Left cardiac atrium (tissue), 4 donors: ENCODE measurements around the gene LRRC47. TPM values are rescaled to one million over a fixed set of nuclear protein-coding genes. Genes with fewer than 3 reads are reported as not detected.

Experiments
- ATAC-seq, 2 donors: fragments of 200-7000 bp; cut with Tn5 transposase; one replicate each; pipeline ENCODE4 v1.9.1; 2020; ENCODE audit warnings: mild to moderate bottlenecking in 2 of 2, moderate library complexity in 2 of 2
- DNase-seq: peaks from one replicate; pipeline ENCODE4 v3.0.0-alpha.2; 2020
- intact Hi-C, 2 donors: fragments of 100-400 bp; cut with DNase I; formaldehyde crosslinking; loops; one replicate each; pipeline versions ENCODE4 v1.14.1 to v1.15.1; 2022 to 2023
- total RNA-seq, 2 donors: library from RNA; stranded (reverse); fragmentation: NEBNext Ultra II Directional; extraction: Animal tissue kit (Norgen Biotek cat#: 25700); gene quantifications; one replicate each; pipeline ENCODE4 v1.2.1, GENCODE V29; 2021
- donor health status: DM: no; HTN: yes; CAD: no.
- donor health status: DM: no; HTN: yes; CAD: no; lungs with severe emphysema.
- donor health status: DM: yes; HTN: yes; CAD: no.
- donor health status: Dilated cardiomyopathy.

The LRRC47 gene
- total RNA-seq, 2 donors from 2014 or later = 41.4 to 43.4 TPM

- ATAC-seq (no peak), DNase-seq (no peak)
- intact Hi-C loops = no loop called here
These were observed 19.9 kb downstream of the LRRC47 start for GRCh38 chr1:3776231-3776961.

- peak; percentile 73 for DNase-seq
- ATAC-seq = peak in 1 of 2 donors; percentile 20
- intact Hi-C loops = no loop called here
These were observed 20.6 kb downstream of the LRRC47 start for GRCh38 chr1:3775490-3776230.

DNA sequence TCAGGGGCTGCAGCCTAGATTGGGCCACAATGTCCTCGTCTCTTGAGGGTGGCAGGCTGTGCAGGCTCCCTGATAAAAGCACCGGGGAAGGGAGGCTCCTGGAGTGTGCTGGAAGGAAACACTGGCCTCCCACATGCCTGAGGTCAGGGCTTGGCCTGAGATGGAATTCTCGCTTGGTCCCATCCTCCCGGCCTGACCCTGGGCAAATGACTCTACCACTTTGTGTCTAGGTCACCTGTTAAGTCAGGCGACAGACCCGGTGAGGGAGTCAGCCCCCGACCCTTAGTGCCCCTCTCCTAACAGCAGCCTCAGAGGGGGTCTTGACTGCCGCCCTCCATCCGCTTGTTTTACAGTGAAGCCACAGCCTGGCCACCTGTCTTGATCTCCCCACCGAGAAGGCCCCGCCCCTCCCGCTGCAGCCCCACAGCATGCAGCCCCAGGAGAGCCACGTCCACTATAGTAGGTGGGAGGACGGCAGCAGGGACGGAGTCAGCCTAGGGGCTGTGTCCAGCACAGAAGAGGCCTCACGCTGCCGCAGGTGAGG is 21.3 kb downstream of the LRRC47 start:
- no peak for DNase-seq
- intact Hi-C loops = no loop called here
- ATAC-seq = peak in 1 of 2 donors; percentile 4

- DNase-seq (no peak), ATAC-seq (no peak)
- intact Hi-C loops = no loop called here
These were observed 21.9 kb downstream of the LRRC47 start for GRCh38 chr1:3774276-3774945.

DNA sequence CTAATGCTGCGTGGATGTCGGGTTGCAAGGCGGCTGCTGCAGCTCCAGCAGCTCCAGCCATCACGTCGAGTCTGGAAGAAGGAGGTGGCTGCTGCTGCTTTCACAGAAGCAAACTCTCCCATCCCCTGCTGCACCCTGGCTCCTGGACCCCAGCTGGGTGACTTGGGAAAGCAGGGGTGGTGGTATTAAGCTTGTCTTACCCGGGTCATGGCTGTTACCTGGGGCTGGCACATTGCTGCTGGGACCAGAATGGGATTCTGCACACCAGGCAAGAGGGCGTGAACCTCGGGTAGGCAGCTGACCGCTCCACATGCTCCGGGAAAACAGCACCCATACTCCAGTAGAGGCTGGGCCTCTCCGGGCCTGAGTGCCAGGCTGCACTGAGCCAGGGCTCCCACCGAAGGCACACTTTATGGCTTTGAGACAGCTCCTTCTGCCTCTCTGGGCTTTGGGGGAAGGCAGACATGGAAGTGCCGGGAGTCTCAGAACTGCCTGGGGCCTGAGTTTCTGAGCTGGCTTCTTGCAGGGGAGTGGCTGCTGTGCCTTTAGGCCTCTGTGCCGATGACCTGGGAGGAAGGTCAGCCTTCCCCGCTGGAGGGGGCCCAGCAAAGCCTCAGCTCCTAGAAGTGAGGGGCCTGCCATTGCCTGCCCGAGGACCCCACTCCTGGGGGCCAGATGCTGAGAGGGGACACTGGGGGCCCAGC is 22.6 kb downstream of the LRRC47 start:
- ATAC-seq (no peak), DNase-seq (no peak)
- intact Hi-C loops = no loop called here

DNA sequence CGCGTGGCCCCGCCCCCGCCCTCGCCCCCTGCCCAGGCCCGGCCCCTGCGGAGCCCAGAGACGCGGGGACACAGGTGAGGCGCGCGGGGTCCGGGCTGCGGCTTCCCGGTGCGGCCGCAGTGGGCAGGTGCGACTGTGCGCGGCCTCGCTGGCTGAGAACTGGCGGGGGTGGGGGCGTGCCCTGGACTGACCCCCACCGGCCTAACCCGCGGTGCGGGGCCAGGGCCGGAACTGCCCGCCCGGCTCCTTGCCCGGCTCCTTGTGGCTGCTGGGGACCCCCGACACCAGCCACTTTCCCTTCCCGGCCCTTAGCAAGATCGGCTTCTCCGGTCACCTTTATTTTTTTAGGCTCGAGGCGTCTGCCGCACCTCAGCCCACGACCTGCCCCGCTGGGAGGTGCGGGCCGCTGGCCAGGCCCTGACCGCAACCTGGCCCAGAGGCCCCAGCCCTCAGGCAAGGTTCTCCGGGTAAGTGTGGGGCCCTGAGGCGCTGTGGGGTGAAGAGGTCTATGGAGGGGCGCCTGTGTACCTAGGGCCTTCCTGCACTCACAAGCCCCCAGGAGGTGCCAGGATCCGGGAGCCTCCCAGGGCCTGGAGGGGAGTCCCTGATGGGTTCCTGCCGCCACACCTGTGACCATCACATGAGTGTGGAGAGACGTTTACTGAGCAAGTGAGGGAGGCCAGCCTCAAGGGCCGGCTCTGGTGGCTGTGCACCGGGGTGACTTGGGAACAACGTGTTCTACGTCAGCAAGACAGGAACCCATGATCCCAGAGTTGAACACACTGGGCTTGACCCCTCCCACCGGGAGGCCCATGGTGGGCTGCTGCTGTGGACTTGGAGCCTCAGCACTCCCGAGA is 23.4 kb downstream of the LRRC47 start, which contains the start of gene SMIM1:
Gene SMIM1 (plus strand): TSS at position 35 of the 857 bp plus-strand sequence. CDS start 2,625 bp downstream, outside the sequence.
- intact Hi-C loops = no loop called here
- ATAC-seq = peak; percentile 0 to 1
- no peak for DNase-seq

DNA sequence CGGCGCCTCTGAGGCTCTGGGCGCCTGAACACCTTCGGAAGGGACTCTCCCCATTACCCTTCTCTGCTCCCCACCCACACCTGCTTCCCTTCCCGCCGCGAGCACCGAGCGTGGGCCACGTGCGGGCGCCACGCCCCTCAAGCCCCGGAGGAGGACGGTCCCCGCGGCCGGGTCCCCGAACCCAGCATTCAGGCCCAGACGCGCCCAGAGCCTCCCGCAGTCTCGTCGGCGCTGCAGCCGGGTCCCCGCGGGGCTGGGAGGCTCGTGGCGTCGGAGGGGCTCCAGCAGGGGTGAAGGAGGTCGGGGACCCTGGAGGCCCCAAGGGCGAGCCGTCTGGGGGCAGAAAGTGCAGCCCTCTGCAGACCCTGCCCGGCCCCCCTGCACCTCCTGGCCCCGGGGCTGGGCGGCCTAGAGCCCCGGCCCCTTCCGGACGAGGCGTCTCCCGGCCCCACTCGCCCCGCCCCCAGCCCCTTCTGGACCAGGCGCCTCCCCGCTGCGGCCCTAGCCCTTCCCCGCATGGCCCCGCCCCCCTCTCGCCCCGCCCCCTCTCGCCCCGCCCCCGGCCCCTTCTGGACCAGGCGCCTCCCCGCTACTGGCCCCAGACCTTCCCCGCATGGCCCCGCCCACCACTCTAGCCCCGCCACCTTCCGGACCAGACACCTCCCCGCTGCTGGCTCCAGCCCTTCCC is 24.1 kb downstream of the LRRC47 start:
- ATAC-seq = peak; percentile 86
- intact Hi-C loops = no loop called here

DNA sequence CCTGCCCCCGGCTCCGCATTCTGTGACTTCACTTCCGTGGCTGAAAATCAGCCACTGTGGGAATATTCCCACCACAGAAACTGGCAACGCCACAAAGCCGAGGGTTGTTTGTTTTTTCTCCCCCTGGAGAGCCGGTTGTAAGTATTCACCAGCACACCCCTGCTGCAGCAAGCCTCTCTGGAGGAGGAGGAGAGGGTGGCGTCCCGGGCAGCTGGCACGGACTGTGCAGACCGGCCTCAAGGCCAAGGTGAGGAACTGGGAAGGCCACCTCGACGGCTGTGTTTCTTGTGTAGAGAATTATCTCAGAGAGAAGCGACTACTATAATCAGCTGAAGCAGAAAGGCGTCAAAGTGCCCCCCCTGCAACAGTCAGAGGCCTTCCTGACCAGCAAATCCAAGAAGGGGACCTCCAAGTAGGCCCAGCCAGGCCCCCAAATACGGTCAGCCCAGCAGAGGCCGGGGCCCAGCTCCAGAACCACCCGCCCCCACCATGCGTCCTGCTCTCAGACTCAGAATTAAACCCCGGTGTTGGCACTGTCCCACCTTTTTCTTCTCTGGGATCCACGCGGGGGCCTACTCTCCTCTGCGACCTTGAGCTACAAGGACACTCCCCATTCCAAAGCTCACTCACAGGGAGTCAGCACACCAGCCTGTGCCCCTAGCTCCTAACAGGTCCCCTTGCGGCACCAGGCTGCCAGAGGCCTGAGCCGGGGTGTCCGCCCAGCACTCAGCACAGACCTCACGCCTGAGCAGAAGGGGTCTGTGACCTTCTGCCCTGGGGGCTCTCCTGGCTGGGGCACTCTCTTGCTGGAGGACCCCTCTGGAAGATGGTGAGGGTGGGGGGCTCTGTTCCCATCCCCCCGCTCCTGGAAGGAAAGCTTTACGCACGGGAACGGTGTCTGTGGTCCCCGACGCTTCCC is 24.9 kb downstream of the LRRC47 start:
- intact Hi-C loops = no loop called here
- peak in 1 of 2 donors; percentile 4 for ATAC-seq
- DNase-seq = no peak

More for the DNA sequence above, 24.1 kb downstream of the LRRC47 start:
- peak; percentile 93 for DNase-seq

- no peak for ATAC-seq
- DNase-seq = no peak
- intact Hi-C loops = no loop called here
These were observed 26.1 kb downstream of the LRRC47 start for GRCh38 chr1:3770047-3770765.

DNA sequence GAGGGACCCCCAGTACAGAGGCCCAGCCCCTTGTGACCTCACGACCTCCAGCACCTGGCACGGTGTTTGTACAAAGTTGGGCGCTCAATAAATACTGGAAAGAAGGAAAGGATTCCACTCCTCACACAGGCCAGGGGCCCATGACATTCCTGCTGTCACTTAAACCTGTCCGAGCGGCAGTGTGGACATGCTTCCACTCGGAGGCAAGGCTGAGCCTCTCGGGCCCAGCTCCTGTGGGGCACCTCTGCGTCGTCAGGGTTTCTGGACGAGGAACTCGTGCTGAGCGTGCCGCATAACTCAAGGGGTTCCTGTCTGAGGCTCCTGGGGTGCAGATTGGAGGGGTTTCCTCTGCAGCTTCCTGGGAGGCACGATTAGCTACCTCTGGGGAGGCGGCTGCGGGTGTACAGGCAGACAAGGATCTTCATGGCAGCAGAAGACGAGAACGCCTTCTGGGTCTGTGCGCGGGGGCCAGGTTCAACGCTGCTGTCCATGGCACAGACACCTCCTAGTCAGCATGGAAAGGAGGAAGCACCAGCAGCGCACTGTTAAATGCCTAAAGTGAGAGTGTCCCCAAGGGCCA is 27.4 kb downstream of the LRRC47 start:
- DNase-seq (no peak), ATAC-seq (no peak)
- intact Hi-C loops = no loop called here

DNA sequence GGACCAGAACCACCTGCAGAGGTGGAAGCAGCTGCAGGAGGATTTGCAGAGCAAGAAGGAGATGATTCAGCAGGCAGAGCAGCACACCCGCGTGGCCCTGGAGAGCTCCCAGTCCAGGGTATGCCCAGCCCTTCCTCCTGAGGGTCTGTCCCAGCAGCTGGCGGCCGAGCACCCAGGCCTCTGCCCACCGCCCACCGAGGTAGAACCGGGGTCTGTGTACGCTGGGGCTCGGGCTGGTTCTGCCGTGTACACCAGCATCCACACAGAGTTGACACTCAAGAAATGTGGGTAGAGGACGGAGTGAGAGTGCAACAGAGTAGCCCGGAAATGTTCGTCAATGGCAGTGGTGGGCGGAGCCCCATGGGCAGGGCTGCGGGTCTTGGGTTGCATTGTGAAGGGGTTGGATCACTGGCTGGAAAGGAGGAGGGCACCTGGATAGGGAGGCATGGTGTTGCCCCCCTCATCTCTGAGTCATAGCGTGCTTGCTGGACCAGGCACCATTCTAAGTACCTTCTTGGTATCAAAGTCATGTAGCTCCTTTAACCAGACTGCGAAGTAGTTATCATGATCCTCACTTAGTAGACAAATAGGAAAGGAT is 28.9 kb downstream of the LRRC47 start:
- intact Hi-C loops = no loop called here
- ATAC-seq = no peak
- DNase-seq = no peak

DNA sequence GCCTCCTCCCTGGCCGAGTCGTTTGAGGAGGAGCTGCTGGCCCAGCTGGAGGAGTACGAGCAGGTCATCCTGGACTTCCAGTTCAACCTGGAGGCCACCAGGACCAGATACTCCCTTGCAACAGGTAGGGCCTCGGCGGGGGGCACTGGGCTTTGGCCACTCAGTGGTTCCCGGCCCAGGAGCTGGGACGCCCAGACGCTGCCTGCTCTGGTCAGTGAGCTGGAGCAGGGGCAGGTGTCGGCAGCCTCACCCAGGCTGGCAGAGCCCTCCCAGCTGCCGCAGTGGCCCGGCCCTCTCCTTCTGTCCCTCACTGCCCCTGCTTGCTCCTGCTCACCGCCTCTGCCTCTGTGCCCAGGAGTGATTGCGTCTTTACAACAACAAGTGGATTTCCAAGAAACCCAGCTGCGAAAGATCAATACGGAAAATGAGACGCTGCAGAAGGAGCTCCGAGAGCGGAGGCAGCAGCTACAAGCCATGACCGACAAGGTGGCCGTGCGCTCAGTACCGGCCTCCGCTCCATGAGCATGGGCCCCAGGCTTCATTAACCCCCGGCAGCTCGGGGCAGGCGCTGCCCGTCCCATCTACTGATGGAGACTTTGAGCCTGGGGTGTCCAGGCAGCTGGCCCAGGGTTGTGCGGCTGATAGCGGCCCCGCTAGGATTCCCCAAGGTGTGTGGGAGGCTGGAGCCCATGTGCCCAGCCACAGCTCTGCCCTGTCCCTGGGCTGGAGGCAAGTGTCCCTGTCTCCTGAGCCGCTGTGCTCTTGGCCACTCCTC is 32.8 kb downstream of the LRRC47 start:
- no peak for DNase-seq
- ATAC-seq = no peak
- intact Hi-C loops = no loop called here

DNA sequence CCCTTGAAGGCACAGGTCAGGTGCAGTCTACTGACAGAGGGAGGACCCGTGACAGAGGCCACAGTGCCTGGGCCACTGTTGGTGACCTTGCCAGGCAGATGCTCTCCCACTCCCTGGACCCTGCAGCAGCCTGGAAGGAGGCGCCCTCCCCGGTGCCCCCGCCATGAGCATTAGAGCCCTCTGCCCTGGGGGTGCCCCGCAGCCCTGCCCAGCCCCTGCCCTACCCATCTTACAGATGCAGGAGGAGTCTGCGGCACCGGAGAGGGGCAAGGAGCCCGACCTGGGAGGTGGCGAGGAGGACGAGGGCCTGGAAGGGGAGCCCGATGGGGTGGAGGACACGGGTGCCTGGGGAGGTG is 33.4 kb downstream of the LRRC47 start:
- intact Hi-C loops = no loop called here
- DNase-seq (no peak), ATAC-seq (peak in 1 of 2 donors; percentile 5)

DNA sequence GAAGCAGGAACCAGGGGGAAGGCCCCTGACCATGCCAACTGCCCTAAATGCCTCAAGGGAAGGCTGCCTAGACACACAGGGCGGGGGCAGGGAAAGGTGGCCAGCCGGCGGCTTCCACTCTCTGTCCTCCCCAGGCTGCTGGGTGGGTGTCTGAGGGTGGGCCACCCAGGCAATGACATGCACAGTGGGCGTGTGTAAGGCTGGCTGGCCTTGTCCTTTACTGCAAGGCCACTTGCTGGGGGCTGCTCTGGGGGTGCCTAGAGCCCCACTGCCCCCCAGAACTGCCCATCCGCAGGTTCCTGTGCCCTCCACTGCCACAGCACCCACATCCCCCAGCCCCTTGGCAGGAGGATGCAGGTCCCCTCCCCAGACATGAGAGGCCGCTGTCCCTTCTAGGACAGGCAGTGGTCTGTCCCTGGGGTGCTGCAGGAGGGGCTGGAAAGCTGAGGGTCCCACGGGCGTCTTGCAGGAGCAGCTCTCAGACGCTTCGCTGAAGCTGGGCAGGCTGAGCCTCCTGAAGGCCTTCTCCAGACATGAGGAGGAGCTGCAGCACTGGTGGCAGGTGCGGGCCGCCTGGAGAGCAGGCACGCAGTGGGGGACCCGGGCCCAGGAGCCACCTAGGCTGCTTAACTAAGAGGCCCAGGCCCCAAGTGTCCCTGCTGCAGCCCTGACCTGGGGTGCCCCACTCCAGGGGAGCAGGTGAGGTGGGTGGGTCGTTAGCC is 34.0 kb downstream of the LRRC47 start:
- intact Hi-C loops = no loop called here
- no peak for ATAC-seq
- no peak for DNase-seq
